ENCODE data around the gene FNIP1.

DNA sequence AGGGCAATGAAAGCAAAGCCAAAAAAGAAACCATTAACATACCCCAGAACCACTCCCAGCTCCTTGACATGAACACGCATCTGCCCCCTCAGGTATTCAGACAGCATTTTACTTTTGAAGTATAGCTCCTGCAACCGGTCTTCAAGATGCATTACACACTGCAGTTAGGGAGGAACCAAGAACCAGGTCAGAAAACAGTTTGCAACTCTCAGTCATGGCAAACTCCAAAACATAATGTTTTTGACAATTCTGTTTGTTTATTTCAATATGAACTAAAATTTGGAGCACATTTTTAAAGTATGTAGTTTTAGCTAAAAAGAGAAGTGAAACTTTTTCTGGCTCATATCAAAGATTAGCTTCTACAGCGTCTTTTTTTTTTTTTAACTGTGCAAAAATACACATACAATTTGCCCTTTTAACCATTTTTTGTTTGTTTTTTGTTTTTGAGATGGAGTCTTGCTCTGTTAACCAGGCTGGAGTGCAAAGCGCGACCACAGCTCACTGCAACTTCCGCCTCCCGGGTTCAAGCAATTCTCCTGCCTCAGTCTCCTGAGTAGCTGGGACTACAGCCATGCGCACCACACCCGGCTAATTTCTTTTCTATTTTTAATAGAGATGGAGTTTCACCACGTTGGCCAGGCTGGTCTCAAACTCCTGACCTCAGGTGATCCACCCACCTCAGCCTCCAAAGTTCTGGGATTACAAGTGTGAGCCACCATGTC is 149.6 kb downstream of the FNIP1 start:
- TF ChIP-seq FOS (IDR thresholded peaks at IDR 0.05; ENCODE audit: extremely low read depth, insufficient read length) (no peak), NFYB (IDR thresholded peaks at IDR 0.05; ENCODE audit: extremely low read depth, insufficient read length) (no peak), SREBF2 (CRISPR knock-in tag; IDR thresholded peaks at IDR 0.05) (no peak), TCF7 (IDR thresholded peaks at IDR 0.05; ENCODE audit: borderline replicate concordance) (no peak), ZNF507 (tag; conservative IDR thresholded peaks at IDR 0.05) (no peak), ZNF239 (CRISPR knock-in tag; IDR thresholded peaks at IDR 0.05) (no peak), MAZ (CRISPR knock-in tag; conservative IDR thresholded peaks at IDR 0.05 in 1 of 2, IDR thresholded peaks at IDR 0.05 in 1 of 2) (no peak)
- TF ChIP-seq, protein P1, sequence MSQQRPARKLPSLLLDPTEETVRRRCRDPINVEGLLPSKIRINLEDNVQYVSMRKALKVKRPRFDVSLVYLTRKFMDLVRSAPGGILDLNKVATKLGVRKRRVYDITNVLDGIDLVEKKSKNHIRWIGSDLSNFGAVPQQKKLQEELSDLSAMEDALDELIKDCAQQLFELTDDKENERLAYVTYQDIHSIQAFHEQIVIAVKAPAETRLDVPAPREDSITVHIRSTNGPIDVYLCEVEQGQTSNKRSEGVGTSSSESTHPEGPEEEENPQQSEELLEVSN (IDR thresholded peaks at IDR 0.05; ENCODE audit: borderline replicate concordance in 1 of 2, extremely low read depth in 1 of 2, insufficient read depth in 1 of 2, insufficient read length in 1 of 2, low read depth in 1 of 2, low read length in 1 of 2, poor library complexity in 1 of 2, severe bottlenecking in 1 of 2) = no peak
- TF ChIP-seq, protein P2, sequence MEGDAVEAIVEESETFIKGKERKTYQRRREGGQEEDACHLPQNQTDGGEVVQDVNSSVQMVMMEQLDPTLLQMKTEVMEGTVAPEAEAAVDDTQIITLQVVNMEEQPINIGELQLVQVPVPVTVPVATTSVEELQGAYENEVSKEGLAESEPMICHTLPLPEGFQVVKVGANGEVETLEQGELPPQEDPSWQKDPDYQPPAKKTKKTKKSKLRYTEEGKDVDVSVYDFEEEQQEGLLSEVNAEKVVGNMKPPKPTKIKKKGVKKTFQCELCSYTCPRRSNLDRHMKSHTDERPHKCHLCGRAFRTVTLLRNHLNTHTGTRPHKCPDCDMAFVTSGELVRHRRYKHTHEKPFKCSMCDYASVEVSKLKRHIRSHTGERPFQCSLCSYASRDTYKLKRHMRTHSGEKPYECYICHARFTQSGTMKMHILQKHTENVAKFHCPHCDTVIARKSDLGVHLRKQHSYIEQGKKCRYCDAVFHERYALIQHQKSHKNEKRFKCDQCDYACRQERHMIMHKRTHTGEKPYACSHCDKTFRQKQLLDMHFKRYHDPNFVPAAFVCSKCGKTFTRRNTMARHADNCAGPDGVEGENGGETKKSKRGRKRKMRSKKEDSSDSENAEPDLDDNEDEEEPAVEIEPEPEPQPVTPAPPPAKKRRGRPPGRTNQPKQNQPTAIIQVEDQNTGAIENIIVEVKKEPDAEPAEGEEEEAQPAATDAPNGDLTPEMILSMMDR (IDR thresholded peaks at IDR 0.05 in 2 of 3, conservative IDR thresholded peaks at IDR 0.05 in 1 of 3; ENCODE audit: insufficient read depth in 2 of 3, low read depth in 1 of 3, low read length in 3 of 3) = no peak

All from K562 (cell line).